ENCODE results near the gene AQP12B.
A peak's percentile ranks its signal among the peaks of the same experiment; 100 is the strongest.

The AQP12B gene

GRCh38 chr2:240730501-240731177 is 48.0 kb upstream of the AQP12B start:
- no peak for ATAC-seq
- TF ChIP-seq ZFP3 (CRISPR knock-in tag; IDR thresholded peaks at IDR 0.05), result no peak
- TF ChIP-seq OSR1 (CRISPR knock-in tag; IDR thresholded peaks at IDR 0.05), result no peak
- TF ChIP-seq GLIS3 (CRISPR knock-in tag; IDR thresholded peaks at IDR 0.05), result no peak
- TF ChIP-seq ZC3H10 (CRISPR knock-in tag; IDR thresholded peaks at IDR 0.05), result no peak
- no peak for TF ChIP-seq ISL1 (CRISPR knock-in tag; IDR thresholded peaks at IDR 0.05)
- TF ChIP-seq ZNF565 (CRISPR knock-in tag; conservative IDR thresholded peaks at IDR 0.05; ENCODE audit: low read depth), result no peak
- no peak for TF ChIP-seq CSRNP3 (CRISPR knock-in tag; IDR thresholded peaks at IDR 0.05)
- TF ChIP-seq, protein P1, sequence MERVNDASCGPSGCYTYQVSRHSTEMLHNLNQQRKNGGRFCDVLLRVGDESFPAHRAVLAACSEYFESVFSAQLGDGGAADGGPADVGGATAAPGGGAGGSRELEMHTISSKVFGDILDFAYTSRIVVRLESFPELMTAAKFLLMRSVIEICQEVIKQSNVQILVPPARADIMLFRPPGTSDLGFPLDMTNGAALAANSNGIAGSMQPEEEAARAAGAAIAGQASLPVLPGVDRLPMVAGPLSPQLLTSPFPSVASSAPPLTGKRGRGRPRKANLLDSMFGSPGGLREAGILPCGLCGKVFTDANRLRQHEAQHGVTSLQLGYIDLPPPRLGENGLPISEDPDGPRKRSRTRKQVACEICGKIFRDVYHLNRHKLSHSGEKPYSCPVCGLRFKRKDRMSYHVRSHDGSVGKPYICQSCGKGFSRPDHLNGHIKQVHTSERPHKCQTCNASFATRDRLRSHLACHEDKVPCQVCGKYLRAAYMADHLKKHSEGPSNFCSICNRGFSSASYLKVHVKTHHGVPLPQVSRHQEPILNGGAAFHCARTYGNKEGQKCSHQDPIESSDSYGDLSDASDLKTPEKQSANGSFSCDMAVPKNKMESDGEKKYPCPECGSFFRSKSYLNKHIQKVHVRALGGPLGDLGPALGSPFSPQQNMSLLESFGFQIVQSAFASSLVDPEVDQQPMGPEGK (CRISPR knock-in tag; IDR thresholded peaks at IDR 0.05; ENCODE audit: borderline replicate concordance), result no peak

DNA sequence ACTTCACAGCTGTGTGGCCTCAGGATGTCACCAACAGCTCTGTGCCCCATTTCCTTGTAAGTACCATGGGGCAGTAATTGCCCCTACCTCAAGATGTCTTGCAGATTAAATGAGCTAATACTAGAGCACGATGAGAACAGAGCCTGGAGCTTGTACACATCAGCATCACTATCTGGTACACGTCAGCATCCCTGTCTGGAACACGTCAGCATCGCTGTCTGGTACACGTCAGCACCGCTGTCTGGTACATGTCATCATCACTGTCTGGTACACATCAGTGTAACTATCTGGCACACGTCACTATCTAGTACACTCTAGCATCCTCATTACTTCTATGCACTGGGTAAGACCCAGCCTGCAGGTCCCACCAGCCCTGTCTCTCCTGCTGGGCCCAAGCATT is 46.1 kb upstream of the AQP12B start:
- peak; percentile 14; the same call in 2 of the 3 replicates for ATAC-seq
- TF ChIP-seq TCF4 (CRISPR knock-in tag; IDR thresholded peaks at IDR 0.05; ENCODE audit: borderline replicate concordance) (peak; percentile 65; the same call in 1 of the 2 replicates), BACH2 (CRISPR knock-in tag; IDR thresholded peaks at IDR 0.05; ENCODE audit: borderline replicate concordance) (no peak), ZC3H10 (CRISPR knock-in tag; IDR thresholded peaks at IDR 0.05) (no peak)

GRCh38 chr2:240728361-240728760 is 45.7 kb upstream of the AQP12B start:
- no peak for ATAC-seq

More at GRCh38 chr2:240728361-240728760, 45.7 kb upstream of the AQP12B start:
- TF ChIP-seq BACH2 (CRISPR knock-in tag; IDR thresholded peaks at IDR 0.05; ENCODE audit: borderline replicate concordance) (no peak), CSRNP3 (CRISPR knock-in tag; IDR thresholded peaks at IDR 0.05) (no peak), ZNF70 (CRISPR knock-in tag; IDR thresholded peaks at IDR 0.05) (no peak), ZNF565 (CRISPR knock-in tag; conservative IDR thresholded peaks at IDR 0.05; ENCODE audit: low read depth) (no peak), GLIS3 (CRISPR knock-in tag; IDR thresholded peaks at IDR 0.05) (no peak), RARB (CRISPR knock-in tag; IDR thresholded peaks at IDR 0.05) (no peak), ZNF8 (CRISPR knock-in tag; IDR thresholded peaks at IDR 0.05) (no peak), POU6F1 (CRISPR knock-in tag; IDR thresholded peaks at IDR 0.05; ENCODE audit: borderline replicate concordance, low read depth) (no peak), SNAI2 (CRISPR knock-in tag; IDR thresholded peaks at IDR 0.05) (no peak), ARNTL (CRISPR knock-in tag; IDR thresholded peaks at IDR 0.05; ENCODE audit: borderline replicate concordance, low read depth) (no peak), PPARA (CRISPR knock-in tag; IDR thresholded peaks at IDR 0.05; ENCODE audit: borderline replicate concordance) (no peak), ZC3H10 (CRISPR knock-in tag; IDR thresholded peaks at IDR 0.05) (no peak), OSR1 (CRISPR knock-in tag; IDR thresholded peaks at IDR 0.05) (no peak), ESRRG (CRISPR knock-in tag; IDR thresholded peaks at IDR 0.05) (no peak), CREB5 (CRISPR knock-in tag; IDR thresholded peaks at IDR 0.05; ENCODE audit: low read depth) (no peak), TCF4 (CRISPR knock-in tag; IDR thresholded peaks at IDR 0.05; ENCODE audit: borderline replicate concordance) (no peak), CSDC2 (CRISPR knock-in tag; IDR thresholded peaks at IDR 0.05) (no peak), ISL1 (CRISPR knock-in tag; IDR thresholded peaks at IDR 0.05) (no peak)

Data from SK-N-SH treated with all-trans-retinoic acid at 6 μM for 48 hours (cell line).